HG02588 (cell line): ENCODE data around the gene DCC.
"Not testable (repeated sequence)": the region's sequence is repeated elsewhere in the genome, so short reads cannot be mapped to it uniquely, and the experiment has no call there.

Experiments used
- ATAC-seq: cut with Tn5 transposase; IDR thresholded peaks from one replicate; pipeline ENCODE4 v1.9.1; 2021; ENCODE audit warnings: mild to moderate bottlenecking, moderate library complexity; ENCODE audit not compliant: unreplicated experiment

Gene DCC

GRCh38 chr18:53458268-53458667 lies 1118.3 kb downstream of the DCC start:
- no peak for ATAC-seq

- no peak for ATAC-seq
Observed at GRCh38 chr18:53458944-53459580, 1119.1 kb downstream of the DCC start.

DNA sequence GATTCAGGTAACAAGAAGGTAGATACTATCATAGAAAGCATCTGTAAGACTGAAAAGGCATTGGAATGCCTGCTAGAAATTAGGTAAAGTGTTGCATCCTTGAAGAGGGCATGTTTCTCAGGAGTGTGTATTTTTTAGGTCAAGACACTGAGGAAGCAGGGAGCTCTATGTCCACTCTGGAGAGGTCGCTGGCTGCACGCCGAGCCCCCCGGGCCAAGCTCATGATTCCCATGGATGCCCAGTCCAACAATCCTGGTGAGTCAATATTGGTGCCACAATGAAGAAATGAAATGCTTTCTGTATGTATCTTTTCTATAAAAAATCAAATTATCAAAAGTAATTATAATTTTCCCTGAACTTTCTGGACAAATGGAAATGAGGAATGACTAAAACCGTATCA lies 1127.8 kb downstream of the DCC start:
- ATAC-seq = no peak

GRCh38 chr18:53468173-53468572 lies 1128.2 kb downstream of the DCC start:
- ATAC-seq = not testable (repeated sequence)

GRCh38 chr18:53472546-53472945 lies 1132.5 kb downstream of the DCC start:
- no peak for ATAC-seq

DNA sequence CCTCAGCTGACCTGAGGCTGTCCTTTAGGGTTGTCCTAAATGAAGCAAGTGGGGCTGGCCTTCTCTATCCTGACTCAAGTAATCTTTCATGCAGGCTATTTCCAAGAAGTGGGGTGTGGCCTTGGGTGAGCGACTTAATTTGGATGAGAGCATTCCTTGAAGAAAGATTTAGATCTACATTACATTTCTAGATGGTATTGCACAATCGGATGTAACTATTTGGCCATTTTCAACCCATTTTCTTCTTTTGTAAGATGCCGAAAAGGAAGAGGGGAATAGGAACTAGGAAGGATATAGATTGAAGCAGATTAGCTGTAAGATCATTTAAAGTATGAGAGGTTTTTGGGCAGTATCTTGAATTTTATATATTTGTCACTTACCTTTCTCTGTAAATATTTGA lies 1138.2 kb downstream of the DCC start:
- ATAC-seq = no peak

- no peak for ATAC-seq
Observed at GRCh38 chr18:53486296-53486695, 1146.3 kb downstream of the DCC start.

GRCh38 chr18:53489266-53489665 lies 1149.3 kb downstream of the DCC start:
- no peak for ATAC-seq

- ATAC-seq = no peak
Observed at GRCh38 chr18:53490019-53490418, 1150.0 kb downstream of the DCC start.

- no peak for ATAC-seq
Observed at GRCh38 chr18:53496028-53496427, 1156.0 kb downstream of the DCC start.

GRCh38 chr18:53503914-53504441 lies 1164.0 kb downstream of the DCC start:
- no peak for ATAC-seq

GRCh38 chr18:53508529-53508928 lies 1168.5 kb downstream of the DCC start:
- ATAC-seq = no peak

DNA sequence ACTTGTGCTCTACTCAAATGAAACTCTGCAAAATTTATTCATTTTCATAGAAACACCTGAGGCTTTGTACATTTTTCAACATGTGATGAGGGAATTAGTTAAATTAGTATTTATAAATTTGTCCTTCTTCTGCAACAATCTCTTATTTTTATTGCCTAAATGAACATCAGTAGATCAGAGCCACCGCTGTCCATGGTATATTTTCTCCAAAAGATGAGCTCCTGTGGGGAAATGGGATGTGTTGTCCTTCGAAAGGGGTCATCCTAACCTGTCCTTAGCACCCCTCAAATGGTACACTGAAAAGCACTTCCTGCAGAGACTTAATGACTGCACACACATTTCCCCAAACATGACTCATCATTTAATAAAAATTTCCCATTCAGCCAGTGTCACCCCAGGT lies 1169.9 kb downstream of the DCC start:
- ATAC-seq = no peak

GRCh38 chr18:53511725-53512124 lies 1171.7 kb downstream of the DCC start:
- ATAC-seq = not testable (repeated sequence)

- ATAC-seq = no peak
Observed at GRCh38 chr18:53521068-53521467, 1181.1 kb downstream of the DCC start.

- no peak for ATAC-seq
Observed at GRCh38 chr18:53526101-53526870, 1186.3 kb downstream of the DCC start.

DNA sequence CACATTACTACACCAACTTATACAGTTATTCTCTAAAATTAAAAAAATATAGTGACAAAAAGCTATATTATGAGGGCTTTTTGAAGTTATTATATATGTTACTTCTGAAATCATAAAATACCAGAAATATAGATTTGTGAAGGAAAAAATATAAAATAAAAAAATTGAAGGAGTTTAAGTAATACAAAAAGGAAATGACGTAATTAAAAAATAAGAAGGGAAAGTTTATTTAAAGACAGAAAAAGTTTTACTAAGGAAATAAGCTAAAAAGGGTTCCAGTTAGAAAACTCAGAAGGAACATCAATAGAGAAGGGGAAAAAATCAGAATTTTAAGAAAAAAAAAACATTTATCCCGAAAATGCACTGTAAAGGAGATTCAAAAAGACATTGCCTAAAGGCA lies 1187.4 kb downstream of the DCC start:
- ATAC-seq = no peak

- no peak for ATAC-seq
Observed at GRCh38 chr18:53531187-53531586, 1191.2 kb downstream of the DCC start.

GRCh38 chr18:53531896-53532295 lies 1191.9 kb downstream of the DCC start:
- ATAC-seq = no peak

GRCh38 chr18:53534203-53534602 lies 1194.2 kb downstream of the DCC start:
- ATAC-seq = no peak

GRCh38 chr18:53534695-53535094 lies 1194.7 kb downstream of the DCC start:
- ATAC-seq = no peak

DNA sequence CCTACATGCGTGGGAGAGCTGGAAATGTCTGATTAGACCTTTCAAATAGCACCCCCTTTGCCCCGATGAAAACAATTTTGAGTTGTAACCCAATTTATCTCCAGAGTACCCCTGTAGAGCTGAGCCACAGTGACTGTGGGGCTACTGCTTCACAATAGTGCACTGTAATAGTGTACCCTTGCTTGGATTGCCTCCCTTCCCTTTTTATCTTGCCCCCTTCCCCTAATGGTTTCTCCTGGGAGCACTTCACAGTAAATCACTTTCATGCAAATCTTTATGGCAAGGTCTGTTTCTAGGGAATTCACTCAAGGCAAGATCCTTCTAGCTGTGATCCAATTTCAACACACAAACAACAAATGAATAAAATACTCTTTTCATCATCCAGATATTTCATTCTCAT lies 1196.9 kb downstream of the DCC start:
- ATAC-seq = no peak
